Transverse colon (tissue), 4 donors: Measurements from ENCODE around the gene MASP1. TPM values are rescaled to one million over a fixed set of nuclear protein-coding genes. Genes with fewer than 3 reads are reported as not detected.

Experiments used
- DNase-seq: peaks from one replicate; pipeline ENCODE4 v3.0.0-alpha.2; 2019
- H3K27ac ChIP-seq, 4 donors: fragments of 200-600 bp; sonication (generic); 2 replicates each; pipeline ENCODE4 v1.5.1; 2016 to 2018; ENCODE audit warnings: inconsistent platforms in 4 of 4
- H3K27me3 ChIP-seq: fragments of 200-600 bp; sonication (generic); 2 replicates; pipeline ENCODE4 v1.5.1; 2017; ENCODE audit warnings: inconsistent platforms
- H3K36me3 ChIP-seq, 4 donors: fragments of 200-600 bp; sonication (generic); 2 replicates each; pipeline ENCODE4 v1.5.1; 2017 to 2019; ENCODE audit warnings: inconsistent platforms in 4 of 4
- H3K4me1 ChIP-seq, 4 donors: fragments of 200-600 bp; sonication (generic); 2 replicates each; pipeline ENCODE4 v1.5.1; 2017 to 2020; ENCODE audit warnings: inconsistent platforms in 4 of 4
- H3K4me3 ChIP-seq, 4 donors: fragments of 200-600 bp; sonication (generic); 1 replicate in 1 of 4; 2 replicates in 3 of 4; pipeline versions ENCODE4 v1.5.1 to v1.6.1; 2017 to 2019; ENCODE audit warnings: inconsistent platforms in 4 of 4
- H3K9me3 ChIP-seq, 2 donors: fragments of 200-600 bp; sonication (generic); 2 replicates each; pipeline ENCODE4 v1.5.1; 2017 to 2019; ENCODE audit warnings: inconsistent platforms in 2 of 2
- EP300 ChIP-seq: sonication (generic); formaldehyde crosslinking; IDR thresholded peaks from one replicate; pipeline ENCODE4 v1.6.1; 2017; ENCODE audit warnings: antibody characterized with exemption, low read depth
- POLR2A ChIP-seq: fragments of 450-650 bp; IDR thresholded peaks from one replicate; pipeline ENCODE4 v1.6.1; 2016; ENCODE audit warnings: antibody characterized with exemption, mild to moderate bottlenecking, moderate library complexity
- POLR2AphosphoS5 ChIP-seq, 3 donors: sonication (generic); formaldehyde crosslinking; IDR thresholded peaks; one replicate each; pipeline ENCODE4 v1.6.1; 2016; ENCODE audit warnings: antibody characterized with exemption in 3 of 3
- WGBS, 2 donors: methylation state at CpG; one replicate each; pipeline ENCODE4 v1.1.5; 2018; ENCODE audit warnings: low coverage in 1 of 2; 5-methylcytosine and 5-hydroxymethylcytosine counted together
- in situ Hi-C, 4 donors: fragments of 200-750 bp; cut with MboI; loops; one replicate each; pipeline versions ENCODE4 v1.15.0 to v1.15.1; 2017; ENCODE audit warnings: low sequenced_read_pairs in 3 of 4, low pct_ligation_motif_present in 1 of 4, low pct_unique_long_range_greater_than_20kb in 1 of 4
- intact Hi-C: fragments of 100-400 bp; cut with DNase I; formaldehyde crosslinking; loops from one replicate; pipeline ENCODE4 v1.15.1; 2023; ENCODE audit warnings: low total_unique reads
- total RNA-seq, 4 donors: library from RNA; depleted of rRNA; stranded (reverse); fragments of >200 nt; gene quantifications; one replicate each; pipeline ENCODE4 v1.1.0, GENCODE V29; 2016
- TF ChIP-seq, protein P1 (sequence below), 5 experiments: fragments of 200-600 bp in 3 of 5; fragments of 450-650 bp in 2 of 5; sonication (generic) in 3 of 5; IDR thresholded peaks; 1 replicate in 2 of 5; 2 replicates in 3 of 5; pipeline ENCODE4 v1.5.1; 2016 to 2017; ENCODE audit warnings: antibody characterized with exemption in 5 of 5, inconsistent platforms in 3 of 5, mild to moderate bottlenecking in 2 of 5, moderate library complexity in 1 of 5

The MASP1 gene
- total RNA-seq, 4 donors from 2014 or later: 4.5 to 45.2 (median 13.9) TPM

DNA sequence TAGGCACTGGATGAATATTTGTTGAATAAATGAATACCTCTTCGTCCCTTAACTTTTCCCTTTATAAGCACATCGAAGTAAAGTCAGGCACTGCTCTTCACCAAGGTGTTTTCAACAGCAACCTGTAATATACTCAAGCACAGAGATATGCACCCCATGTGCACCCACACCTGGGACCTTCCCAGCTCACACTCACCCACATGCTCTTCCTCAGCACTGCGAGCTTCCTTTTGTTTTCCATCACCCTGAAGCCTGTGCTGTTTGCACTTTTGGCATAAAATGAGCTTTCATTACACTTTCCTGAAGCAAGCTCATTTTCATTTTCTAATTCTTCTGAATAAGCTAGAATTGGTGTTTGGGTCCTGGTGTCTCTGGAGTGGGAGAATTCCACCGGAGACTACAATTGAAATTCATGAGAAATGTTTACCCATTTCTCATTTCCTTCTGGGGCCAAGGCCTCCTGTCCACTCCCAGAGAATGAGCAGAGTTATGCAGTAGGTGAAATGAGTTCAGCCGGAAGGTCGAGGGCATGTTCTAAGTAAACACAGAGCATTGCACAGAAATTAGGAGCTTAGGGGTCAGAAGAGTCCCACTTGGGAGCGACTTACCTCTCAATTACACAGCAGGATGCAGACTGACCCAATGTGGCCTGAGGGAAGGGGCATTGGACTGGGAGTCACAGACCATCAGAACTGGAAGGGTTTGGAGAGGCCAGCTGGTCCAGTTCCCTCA lies 15.0 kb downstream of the MASP1 start:
- DNase-seq: no peak
- H3K27ac ChIP-seq: no peak overlapping the region
- no peaks in the 10 kb centered on the region for H3K27me3 ChIP-seq
- WGBS, 2 donors: 76 to 77% methylated on average over 5 to 7 of the region's 7 CpGs
- no peaks in the 10 kb centered on the region for H3K36me3 ChIP-seq
- no peak for TF ChIP-seq POLR2A
- TF ChIP-seq, protein P1, sequence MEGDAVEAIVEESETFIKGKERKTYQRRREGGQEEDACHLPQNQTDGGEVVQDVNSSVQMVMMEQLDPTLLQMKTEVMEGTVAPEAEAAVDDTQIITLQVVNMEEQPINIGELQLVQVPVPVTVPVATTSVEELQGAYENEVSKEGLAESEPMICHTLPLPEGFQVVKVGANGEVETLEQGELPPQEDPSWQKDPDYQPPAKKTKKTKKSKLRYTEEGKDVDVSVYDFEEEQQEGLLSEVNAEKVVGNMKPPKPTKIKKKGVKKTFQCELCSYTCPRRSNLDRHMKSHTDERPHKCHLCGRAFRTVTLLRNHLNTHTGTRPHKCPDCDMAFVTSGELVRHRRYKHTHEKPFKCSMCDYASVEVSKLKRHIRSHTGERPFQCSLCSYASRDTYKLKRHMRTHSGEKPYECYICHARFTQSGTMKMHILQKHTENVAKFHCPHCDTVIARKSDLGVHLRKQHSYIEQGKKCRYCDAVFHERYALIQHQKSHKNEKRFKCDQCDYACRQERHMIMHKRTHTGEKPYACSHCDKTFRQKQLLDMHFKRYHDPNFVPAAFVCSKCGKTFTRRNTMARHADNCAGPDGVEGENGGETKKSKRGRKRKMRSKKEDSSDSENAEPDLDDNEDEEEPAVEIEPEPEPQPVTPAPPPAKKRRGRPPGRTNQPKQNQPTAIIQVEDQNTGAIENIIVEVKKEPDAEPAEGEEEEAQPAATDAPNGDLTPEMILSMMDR (IDR thresholded peaks at IDR 0.05): no peak
- no peak for TF ChIP-seq POLR2AphosphoS5 (IDR thresholded peaks at IDR 0.05)
- no peak for TF ChIP-seq EP300
- H3K4me1 ChIP-seq: no peaks in the 10 kb centered on the region
- H3K9me3 ChIP-seq: no peaks in the 10 kb centered on the region
- in situ Hi-C loops: no loop called here
- intact Hi-C loops: no loop called here
- H3K4me3 ChIP-seq: no peak overlapping the region

DNA sequence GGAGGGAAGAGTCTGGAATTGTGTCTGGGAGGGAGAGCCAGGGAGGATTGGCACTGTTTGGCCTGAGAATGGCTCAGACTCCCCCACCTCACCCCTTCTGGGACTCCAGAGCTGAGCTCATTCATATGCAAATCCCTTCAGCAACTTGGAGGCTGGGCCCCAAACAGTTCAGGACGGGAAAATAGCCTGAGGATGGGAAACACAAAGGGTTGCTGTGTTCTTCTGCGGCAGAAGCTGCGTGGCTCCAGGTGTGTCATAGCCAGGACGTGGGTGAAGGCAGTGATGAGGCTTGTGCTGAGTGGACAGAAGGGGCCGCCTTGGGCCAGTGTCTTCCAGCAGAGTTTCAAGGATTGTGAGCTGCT lies 16.6 kb downstream of the MASP1 start:
- Histone ChIP-seq H3K4me1 (no peaks in the 10 kb centered on the region), H3K4me3 (no peak overlapping the region), H3K36me3 (no peaks in the 10 kb centered on the region), H3K9me3 (no peaks in the 10 kb centered on the region), H3K27me3 (no peaks in the 10 kb centered on the region), H3K27ac (no peak overlapping the region)
- intact Hi-C loops: no loop called here
- in situ Hi-C loops: no loop called here
- DNase-seq: no peak
- TF ChIP-seq POLR2AphosphoS5 (IDR thresholded peaks at IDR 0.05) (no peak), EP300 (no peak), POLR2A (no peak)
- TF ChIP-seq, protein P1 (IDR thresholded peaks at IDR 0.05): no peak
- 64% methylated on average over 5 of the region's 5 CpGs; no CpG with 5 or more reads in 1 of the 2 donors for WGBS, 2 donors

DNA sequence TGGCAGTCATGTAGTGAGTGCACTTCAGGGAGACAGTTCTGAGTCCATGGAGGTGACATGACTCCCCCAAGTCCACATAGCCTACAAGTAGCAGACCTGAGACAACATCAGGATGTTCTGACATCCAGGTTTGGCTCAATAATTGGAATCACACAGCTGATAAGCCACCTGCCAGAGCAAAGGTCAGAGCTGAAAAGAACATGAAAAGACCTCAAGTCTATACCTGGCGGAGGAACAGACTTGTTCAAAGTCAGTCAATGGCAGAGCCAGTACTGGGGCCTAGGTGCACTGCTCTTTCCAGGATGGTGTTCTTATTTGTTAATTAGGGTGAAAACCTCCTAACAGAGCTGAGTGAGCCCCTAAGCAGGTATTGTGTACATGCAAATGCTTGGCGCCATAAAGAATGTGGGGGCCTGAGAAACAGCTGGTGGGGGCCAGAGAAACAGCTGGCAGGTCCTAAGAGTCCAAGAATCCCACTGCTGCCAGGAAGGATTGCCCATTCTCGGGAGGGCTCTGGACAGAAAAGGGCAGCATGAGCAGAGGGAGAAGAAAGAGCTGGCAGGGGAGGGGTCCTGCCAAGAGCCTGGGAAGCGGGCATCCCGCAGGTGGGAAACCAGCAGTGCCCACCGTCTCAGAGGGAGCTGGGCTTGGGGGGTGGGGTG lies 17.1 kb downstream of the MASP1 start:
- H3K27ac ChIP-seq: no peak overlapping the region
- H3K4me3 ChIP-seq: no peak overlapping the region
- no peaks in the 10 kb centered on the region for H3K36me3 ChIP-seq
- TF ChIP-seq EP300: no peak
- no peak for TF ChIP-seq POLR2AphosphoS5 (IDR thresholded peaks at IDR 0.05)
- TF ChIP-seq, protein P1 (IDR thresholded peaks at IDR 0.05): no peak
- no peak for TF ChIP-seq POLR2A
- intact Hi-C loops: no loop called here
- no peaks in the 10 kb centered on the region for H3K4me1 ChIP-seq
- in situ Hi-C loops: no loop called here
- 86 to 100% methylated on average over 1 to 6 of the region's 6 CpGs for WGBS, 2 donors
- DNase-seq: no peak
- H3K27me3 ChIP-seq: no peaks in the 10 kb centered on the region
- H3K9me3 ChIP-seq: peaks cover 1 to 5% of the 10 kb centered on the region in 2 donors

DNA sequence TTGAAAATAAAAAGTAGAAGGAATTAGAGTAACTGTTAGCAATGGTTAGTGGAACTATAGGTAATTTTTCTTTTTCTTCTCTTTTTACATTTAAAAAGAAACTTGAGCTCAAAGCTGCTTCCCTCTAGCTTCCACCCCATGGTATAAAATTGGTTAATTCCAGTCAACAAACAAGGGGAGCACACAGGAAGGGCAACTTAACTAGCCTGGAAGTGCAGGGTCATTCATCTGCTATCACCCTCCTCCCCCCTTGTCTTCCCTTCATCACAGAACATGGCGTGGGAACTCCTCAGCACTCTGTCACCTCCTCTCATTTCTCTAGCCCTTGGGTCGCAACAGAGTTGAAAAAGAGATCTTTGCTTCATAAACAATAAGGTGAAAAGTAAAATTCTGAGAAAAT lies 20.0 kb downstream of the MASP1 start:
- TF ChIP-seq POLR2A (no peak), EP300 (no peak), POLR2AphosphoS5 (IDR thresholded peaks at IDR 0.05) (no peak)
- TF ChIP-seq, protein P1 (IDR thresholded peaks at IDR 0.05): no peak
- peaks cover 6 to 9% of the 10 kb centered on the region in 2 donors for H3K9me3 ChIP-seq
- H3K36me3 ChIP-seq: no peaks in the 10 kb centered on the region
- in situ Hi-C loops: no loop called here
- intact Hi-C loops: no loop called here
- H3K4me1 ChIP-seq: no peaks in the 10 kb centered on the region
- no peak overlapping the region for H3K27ac ChIP-seq
- H3K27me3 ChIP-seq: no peaks in the 10 kb centered on the region
- no peak for DNase-seq
- 78 to 85% methylated on average over 2 of the region's 2 CpGs for WGBS, 2 donors
- H3K4me3 ChIP-seq: no peak overlapping the region
